ENCODE measurements around the gene CNTN2. TPM values are rescaled to one million over a fixed set of nuclear protein-coding genes. Genes with fewer than 3 reads are reported as not detected.

Gene CNTN2
- total RNA-seq, 1 donor from 2014 or later: 7.4 TPM

GRCh38 chr1:205041998-205042910, 758 bp upstream of the CNTN2 start:
- Histone ChIP-seq H3K36me3 (no peaks in the 10 kb centered on the region), H3K4me1 (no peaks in the 10 kb centered on the region), H3K27me3 (no peaks in the 10 kb centered on the region), H3K4me3 (no peak overlapping the region), H3K9me3 (no peaks in the 10 kb centered on the region), H3K27ac (no peak overlapping the region)
- DNase-seq (ENCODE audit: extremely low spot score in 2 of 2): no peak
- intact Hi-C loops (cut with DNase I): no loop called here
- no peak for TF ChIP-seq CTCF (IDR thresholded peaks at IDR 0.05)
- TF ChIP-seq POLR2AphosphoS5 (IDR thresholded peaks at IDR 0.05; ENCODE audit: insufficient read depth in 1 of 2, low read depth in 1 of 2): no peak
- no peak for TF ChIP-seq POLR2A (IDR thresholded peaks at IDR 0.05)

GRCh38 chr1:205043866-205044265, 854 bp downstream of the CNTN2 start:
- H3K36me3 ChIP-seq: no peaks in the 10 kb centered on the region
- DNase-seq (ENCODE audit: extremely low spot score in 2 of 2): no peak
- H3K4me3 ChIP-seq: peak overlapping the region in 1 of 2 donors; percentile 13
- no peaks in the 10 kb centered on the region for H3K9me3 ChIP-seq
- intact Hi-C loops (cut with DNase I): no loop called here
- no peak overlapping the region for H3K27ac ChIP-seq
- no peaks in the 10 kb centered on the region for H3K4me1 ChIP-seq
- no peak for TF ChIP-seq CTCF (IDR thresholded peaks at IDR 0.05)
- no peak for TF ChIP-seq POLR2AphosphoS5 (IDR thresholded peaks at IDR 0.05; ENCODE audit: insufficient read depth in 1 of 2, low read depth in 1 of 2)
- no peak for TF ChIP-seq POLR2A (IDR thresholded peaks at IDR 0.05)
- no peaks in the 10 kb centered on the region for H3K27me3 ChIP-seq

- no peaks in the 10 kb centered on the region for H3K27me3 ChIP-seq
- TF ChIP-seq POLR2AphosphoS5 (IDR thresholded peaks at IDR 0.05; ENCODE audit: insufficient read depth in 1 of 2, low read depth in 1 of 2) (no peak), CTCF (IDR thresholded peaks at IDR 0.05) (no peak), POLR2A (IDR thresholded peaks at IDR 0.05) (no peak)
Observed at GRCh38 chr1:205044741-205045140, 1.7 kb downstream of the CNTN2 start.

GRCh38 chr1:205045146-205045545, 2.1 kb downstream of the CNTN2 start:
- intact Hi-C loops (cut with DNase I): no loop called here
- no peaks in the 10 kb centered on the region for H3K27me3 ChIP-seq
- no peaks in the 10 kb centered on the region for H3K9me3 ChIP-seq
- H3K27ac ChIP-seq: no peak overlapping the region
- H3K36me3 ChIP-seq: no peaks in the 10 kb centered on the region
- no peak overlapping the region for H3K4me3 ChIP-seq
- DNase-seq (ENCODE audit: extremely low spot score in 2 of 2): no peak
- H3K4me1 ChIP-seq: no peaks in the 10 kb centered on the region
- no peak for TF ChIP-seq POLR2AphosphoS5 (IDR thresholded peaks at IDR 0.05; ENCODE audit: insufficient read depth in 1 of 2, low read depth in 1 of 2)
- no peak for TF ChIP-seq POLR2A (IDR thresholded peaks at IDR 0.05)
- TF ChIP-seq CTCF (IDR thresholded peaks at IDR 0.05): no peak

More at GRCh38 chr1:205044741-205045140, 1.7 kb downstream of the CNTN2 start:
- Histone ChIP-seq H3K27ac (no peak overlapping the region), H3K4me3 (no peak overlapping the region), H3K4me1 (no peaks in the 10 kb centered on the region), H3K36me3 (no peaks in the 10 kb centered on the region), H3K9me3 (no peaks in the 10 kb centered on the region)
- DNase-seq (ENCODE audit: extremely low spot score in 2 of 2): no peak
- intact Hi-C loops (cut with DNase I): no loop called here

- H3K4me1 ChIP-seq: no peaks in the 10 kb centered on the region
- DNase-seq (ENCODE audit: extremely low spot score in 2 of 2): no peak
- no peaks in the 10 kb centered on the region for H3K36me3 ChIP-seq
- no peaks in the 10 kb centered on the region for H3K27me3 ChIP-seq
- H3K27ac ChIP-seq: no peak overlapping the region
- H3K9me3 ChIP-seq: no peaks in the 10 kb centered on the region
- H3K4me3 ChIP-seq: no peak overlapping the region
- intact Hi-C loops (cut with DNase I): no loop called here
- no peak for TF ChIP-seq POLR2A (IDR thresholded peaks at IDR 0.05)
- no peak for TF ChIP-seq CTCF (IDR thresholded peaks at IDR 0.05)
- no peak for TF ChIP-seq POLR2AphosphoS5 (IDR thresholded peaks at IDR 0.05; ENCODE audit: insufficient read depth in 1 of 2, low read depth in 1 of 2)
Observed at GRCh38 chr1:205046870-205047269, 3.9 kb downstream of the CNTN2 start.
